ENCODE measurements around the gene NECAB3. TPM values are rescaled to one million over a fixed set of nuclear protein-coding genes. Genes with fewer than 3 reads are reported as not detected.
A peak's percentile ranks its signal among the peaks of the same experiment; 100 is the strongest.

Gene NECAB3
- total and polyA plus RNA-seq, 2 of the 13 experiments (the other 11 are each of a cell fraction or from before 2014, with no cell fraction given), result 61.5 to 65.5 TPM

DNA sequence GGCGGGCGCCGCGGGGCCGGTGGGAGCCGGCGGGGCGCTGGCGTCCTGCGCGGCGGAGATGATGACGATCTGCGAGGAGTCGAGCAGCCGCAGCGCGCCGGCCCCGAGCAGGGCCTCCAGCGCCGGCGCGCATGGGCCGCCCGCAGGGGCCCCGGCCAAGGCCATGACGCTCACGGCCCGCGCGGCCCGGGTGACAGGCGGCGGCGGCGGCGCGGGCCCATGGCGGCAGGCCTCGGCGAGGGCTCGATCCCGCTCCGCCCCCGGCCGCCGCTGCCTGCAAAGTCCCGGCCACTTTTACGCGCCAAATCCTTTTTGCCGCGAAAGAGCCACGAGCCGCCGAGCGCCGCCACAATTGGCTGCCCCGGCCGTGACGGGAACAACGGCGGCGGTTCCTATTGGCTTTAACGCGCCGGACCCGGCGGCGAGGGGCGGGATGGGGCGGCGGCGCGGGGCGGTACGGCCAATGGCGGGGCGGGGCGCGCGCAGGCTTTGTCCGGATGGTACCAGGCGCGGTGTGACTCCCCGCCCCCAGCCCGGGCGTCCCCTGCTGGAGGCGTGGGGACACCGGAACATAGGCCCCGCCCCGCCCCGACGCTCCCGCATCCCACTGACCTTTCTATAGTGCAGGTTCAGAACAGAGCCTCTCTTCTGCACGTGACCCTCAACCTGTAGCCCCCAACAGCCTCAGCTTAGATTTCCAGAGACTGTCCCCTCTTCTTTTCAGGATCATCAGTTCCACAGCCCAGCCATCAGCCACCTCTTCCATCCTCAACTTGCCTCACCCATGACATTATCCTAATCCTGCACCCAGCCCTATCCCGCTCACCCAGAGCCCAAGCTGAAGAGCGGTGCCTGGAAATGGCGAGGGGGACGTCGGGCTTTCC is 12.1 kb upstream of the NECAB3 start, which contains the start of gene E2F1 (continued):
- TF ChIP-seq, protein P1, sequence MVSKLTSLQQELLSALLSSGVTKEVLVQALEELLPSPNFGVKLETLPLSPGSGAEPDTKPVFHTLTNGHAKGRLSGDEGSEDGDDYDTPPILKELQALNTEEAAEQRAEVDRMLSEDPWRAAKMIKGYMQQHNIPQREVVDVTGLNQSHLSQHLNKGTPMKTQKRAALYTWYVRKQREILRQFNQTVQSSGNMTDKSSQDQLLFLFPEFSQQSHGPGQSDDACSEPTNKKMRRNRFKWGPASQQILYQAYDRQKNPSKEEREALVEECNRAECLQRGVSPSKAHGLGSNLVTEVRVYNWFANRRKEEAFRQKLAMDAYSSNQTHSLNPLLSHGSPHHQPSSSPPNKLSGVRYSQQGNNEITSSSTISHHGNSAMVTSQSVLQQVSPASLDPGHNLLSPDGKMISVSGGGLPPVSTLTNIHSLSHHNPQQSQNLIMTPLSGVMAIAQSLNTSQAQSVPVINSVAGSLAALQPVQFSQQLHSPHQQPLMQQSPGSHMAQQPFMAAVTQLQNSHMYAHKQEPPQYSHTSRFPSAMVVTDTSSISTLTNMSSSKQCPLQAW (CRISPR knock-in tag; IDR thresholded peaks at IDR 0.05), result peak; percentile 37; the same call in 1 of the 2 replicates
- TF ChIP-seq MTF1 (CRISPR knock-in tag; IDR thresholded peaks at IDR 0.05), result peak; percentile 63; the same call in 1 of the 2 replicates
- TF ChIP-seq, protein P2, sequence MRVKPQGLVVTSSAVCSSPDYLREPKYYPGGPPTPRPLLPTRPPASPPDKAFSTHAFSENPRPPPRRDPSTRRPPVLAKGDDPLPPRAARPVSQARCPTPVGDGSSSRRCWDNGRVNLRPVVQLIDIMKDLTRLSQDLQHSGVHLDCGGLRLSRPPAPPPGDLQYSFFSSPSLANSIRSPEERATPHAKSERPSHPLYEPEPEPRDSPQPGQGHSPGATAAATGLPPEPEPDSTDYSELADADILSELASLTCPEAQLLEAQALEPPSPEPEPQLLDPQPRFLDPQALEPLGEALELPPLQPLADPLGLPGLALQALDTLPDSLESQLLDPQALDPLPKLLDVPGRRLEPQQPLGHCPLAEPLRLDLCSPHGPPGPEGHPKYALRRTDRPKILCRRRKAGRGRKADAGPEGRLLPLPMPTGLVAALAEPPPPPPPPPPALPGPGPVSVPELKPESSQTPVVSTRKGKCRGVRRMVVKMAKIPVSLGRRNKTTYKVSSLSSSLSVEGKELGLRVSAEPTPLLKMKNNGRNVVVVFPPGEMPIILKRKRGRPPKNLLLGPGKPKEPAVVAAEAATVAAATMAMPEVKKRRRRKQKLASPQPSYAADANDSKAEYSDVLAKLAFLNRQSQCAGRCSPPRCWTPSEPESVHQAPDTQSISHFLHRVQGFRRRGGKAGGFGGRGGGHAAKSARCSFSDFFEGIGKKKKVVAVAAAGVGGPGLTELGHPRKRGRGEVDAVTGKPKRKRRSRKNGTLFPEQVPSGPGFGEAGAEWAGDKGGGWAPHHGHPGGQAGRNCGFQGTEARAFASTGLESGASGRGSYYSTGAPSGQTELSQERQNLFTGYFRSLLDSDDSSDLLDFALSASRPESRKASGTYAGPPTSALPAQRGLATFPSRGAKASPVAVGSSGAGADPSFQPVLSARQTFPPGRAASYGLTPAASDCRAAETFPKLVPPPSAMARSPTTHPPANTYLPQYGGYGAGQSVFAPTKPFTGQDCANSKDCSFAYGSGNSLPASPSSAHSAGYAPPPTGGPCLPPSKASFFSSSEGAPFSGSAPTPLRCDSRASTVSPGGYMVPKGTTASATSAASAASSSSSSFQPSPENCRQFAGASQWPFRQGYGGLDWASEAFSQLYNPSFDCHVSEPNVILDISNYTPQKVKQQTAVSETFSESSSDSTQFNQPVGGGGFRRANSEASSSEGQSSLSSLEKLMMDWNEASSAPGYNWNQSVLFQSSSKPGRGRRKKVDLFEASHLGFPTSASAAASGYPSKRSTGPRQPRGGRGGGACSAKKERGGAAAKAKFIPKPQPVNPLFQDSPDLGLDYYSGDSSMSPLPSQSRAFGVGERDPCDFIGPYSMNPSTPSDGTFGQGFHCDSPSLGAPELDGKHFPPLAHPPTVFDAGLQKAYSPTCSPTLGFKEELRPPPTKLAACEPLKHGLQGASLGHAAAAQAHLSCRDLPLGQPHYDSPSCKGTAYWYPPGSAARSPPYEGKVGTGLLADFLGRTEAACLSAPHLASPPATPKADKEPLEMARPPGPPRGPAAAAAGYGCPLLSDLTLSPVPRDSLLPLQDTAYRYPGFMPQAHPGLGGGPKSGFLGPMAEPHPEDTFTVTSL (CRISPR knock-in tag; IDR thresholded peaks at IDR 0.05; ENCODE audit: borderline replicate concordance), result no peak
- TF ChIP-seq ZNF225 (CRISPR knock-in tag; IDR thresholded peaks at IDR 0.05), result 0 out of 2 replicates have a peak, but pooled peaks have one; percentile 73
- 0 out of 2 replicates have a peak, but pooled peaks have one; percentile 25 for TF ChIP-seq U2AF2 (IDR thresholded peaks at IDR 0.05; ENCODE audit: low read depth, low read length)
- TF ChIP-seq, protein P3, sequence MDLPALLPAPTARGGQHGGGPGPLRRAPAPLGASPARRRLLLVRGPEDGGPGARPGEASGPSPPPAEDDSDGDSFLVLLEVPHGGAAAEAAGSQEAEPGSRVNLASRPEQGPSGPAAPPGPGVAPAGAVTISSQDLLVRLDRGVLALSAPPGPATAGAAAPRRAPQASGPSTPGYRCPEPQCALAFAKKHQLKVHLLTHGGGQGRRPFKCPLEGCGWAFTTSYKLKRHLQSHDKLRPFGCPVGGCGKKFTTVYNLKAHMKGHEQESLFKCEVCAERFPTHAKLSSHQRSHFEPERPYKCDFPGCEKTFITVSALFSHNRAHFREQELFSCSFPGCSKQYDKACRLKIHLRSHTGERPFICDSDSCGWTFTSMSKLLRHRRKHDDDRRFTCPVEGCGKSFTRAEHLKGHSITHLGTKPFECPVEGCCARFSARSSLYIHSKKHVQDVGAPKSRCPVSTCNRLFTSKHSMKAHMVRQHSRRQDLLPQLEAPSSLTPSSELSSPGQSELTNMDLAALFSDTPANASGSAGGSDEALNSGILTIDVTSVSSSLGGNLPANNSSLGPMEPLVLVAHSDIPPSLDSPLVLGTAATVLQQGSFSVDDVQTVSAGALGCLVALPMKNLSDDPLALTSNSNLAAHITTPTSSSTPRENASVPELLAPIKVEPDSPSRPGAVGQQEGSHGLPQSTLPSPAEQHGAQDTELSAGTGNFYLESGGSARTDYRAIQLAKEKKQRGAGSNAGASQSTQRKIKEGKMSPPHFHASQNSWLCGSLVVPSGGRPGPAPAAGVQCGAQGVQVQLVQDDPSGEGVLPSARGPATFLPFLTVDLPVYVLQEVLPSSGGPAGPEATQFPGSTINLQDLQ (CRISPR knock-in tag; IDR thresholded peaks at IDR 0.05), result no peak; the same call in 1 of the 2 replicates
- no peak for TF ChIP-seq ZBTB33 (CRISPR knock-in tag; IDR thresholded peaks at IDR 0.05)
- peak; percentile 67; the same call in 1 of the 2 replicates for TF ChIP-seq ARNTL (CRISPR knock-in tag; IDR thresholded peaks at IDR 0.05)
- peak; percentile 74 for TF ChIP-seq ERF (CRISPR knock-in tag; IDR thresholded peaks at IDR 0.05)
- no peak for TF ChIP-seq SCMH1 (CRISPR knock-in tag; IDR thresholded peaks at IDR 0.05; ENCODE audit: borderline replicate concordance)
- no peak; the same call in 1 of the 2 replicates for TF ChIP-seq ZNF891 (CRISPR knock-in tag; IDR thresholded peaks at IDR 0.05)
- no peak for TF ChIP-seq MTF2 (CRISPR knock-in tag; IDR thresholded peaks at IDR 0.05; ENCODE audit: borderline replicate concordance)
- TF ChIP-seq, protein P4, sequence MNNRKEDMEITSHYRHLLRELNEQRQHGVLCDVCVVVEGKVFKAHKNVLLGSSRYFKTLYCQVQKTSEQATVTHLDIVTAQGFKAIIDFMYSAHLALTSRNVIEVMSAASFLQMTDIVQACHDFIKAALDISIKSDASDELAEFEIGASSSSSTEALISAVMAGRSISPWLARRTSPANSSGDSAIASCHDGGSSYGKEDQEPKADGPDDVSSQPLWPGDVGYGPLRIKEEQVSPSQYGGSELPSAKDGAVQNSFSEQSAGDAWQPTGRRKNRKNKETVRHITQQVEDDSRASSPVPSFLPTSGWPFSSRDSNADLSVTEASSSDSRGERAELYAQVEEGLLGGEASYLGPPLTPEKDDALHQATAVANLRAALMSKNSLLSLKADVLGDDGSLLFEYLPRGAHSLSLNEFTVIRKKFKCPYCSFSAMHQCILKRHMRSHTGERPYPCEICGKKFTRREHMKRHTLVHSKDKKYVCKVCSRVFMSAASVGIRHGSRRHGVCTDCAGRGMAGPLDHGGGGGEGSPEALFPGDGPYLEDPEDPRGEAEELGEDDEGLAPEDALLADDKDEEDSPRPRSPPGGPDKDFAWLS (CRISPR knock-in tag; IDR thresholded peaks at IDR 0.05; ENCODE audit: borderline replicate concordance), result 0 out of 2 replicates have a peak, but pooled peaks have one; percentile 60
